ENCODE measurements around the gene DLGAP1. TPM values are rescaled to one million over a fixed set of nuclear protein-coding genes. Genes with fewer than 3 reads are reported as not detected.

DLGAP1 gene
- total RNA-seq, 1 experiment from 2014 or later, result 10.1 TPM

DNA sequence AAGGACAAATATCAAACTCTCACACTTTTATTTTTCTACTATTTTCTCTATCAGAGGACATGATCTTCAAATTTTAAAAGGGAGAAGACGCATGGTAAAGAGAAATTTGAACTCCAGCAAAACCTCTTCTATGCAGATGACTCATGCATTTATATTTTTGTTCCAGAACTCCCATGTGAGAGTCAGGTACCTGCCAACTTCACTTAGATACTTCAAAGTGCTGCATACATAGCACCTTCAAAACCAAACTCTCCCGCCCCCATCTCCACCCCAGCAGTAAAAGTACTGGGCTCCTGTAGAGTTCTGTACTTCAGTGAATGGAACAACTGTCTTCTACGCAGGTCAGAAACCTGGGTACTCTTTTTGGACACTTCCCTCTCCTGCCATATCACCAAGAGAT, 606.8 kb downstream of the DLGAP1 start:
- H3K4me3 ChIP-seq (ENCODE audit: insufficient read depth, low read depth, low read length), result no peak overlapping the region
- H3K27me3 ChIP-seq (ENCODE audit: control insufficient read depth, insufficient read depth, low read length), result no peaks in the 10 kb centered on the region
- no peak for DNase-seq
- H3K36me3 ChIP-seq (replicated peaks; ENCODE audit: control insufficient read depth, insufficient read depth, low read length), result no peaks in the 10 kb centered on the region

DNA sequence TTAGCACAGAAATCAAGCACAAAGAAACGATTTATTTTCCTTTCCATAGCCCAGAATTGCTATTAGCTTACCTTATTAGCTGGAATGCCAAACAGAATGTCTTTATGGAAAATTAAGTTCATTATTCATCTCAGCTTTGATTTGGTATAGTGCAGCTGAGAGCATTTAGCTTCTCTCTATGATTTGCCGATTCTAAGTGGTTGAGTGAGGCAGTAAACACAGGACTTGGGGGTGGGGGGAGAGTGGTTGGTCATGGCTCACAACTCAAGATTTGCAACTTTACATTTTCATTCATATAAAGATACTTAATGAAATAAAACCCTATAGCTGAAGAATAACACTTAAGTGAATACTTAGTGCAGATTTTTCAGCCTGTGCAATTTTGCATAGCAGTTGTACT, 609.9 kb downstream of the DLGAP1 start:
- no peaks in the 10 kb centered on the region for H3K36me3 ChIP-seq (replicated peaks; ENCODE audit: control insufficient read depth, insufficient read depth, low read length)
- no peaks in the 10 kb centered on the region for H3K27me3 ChIP-seq (ENCODE audit: control insufficient read depth, insufficient read depth, low read length)
- DNase-seq, result no peak
- no peak overlapping the region for H3K4me3 ChIP-seq (ENCODE audit: insufficient read depth, low read depth, low read length)

DNA sequence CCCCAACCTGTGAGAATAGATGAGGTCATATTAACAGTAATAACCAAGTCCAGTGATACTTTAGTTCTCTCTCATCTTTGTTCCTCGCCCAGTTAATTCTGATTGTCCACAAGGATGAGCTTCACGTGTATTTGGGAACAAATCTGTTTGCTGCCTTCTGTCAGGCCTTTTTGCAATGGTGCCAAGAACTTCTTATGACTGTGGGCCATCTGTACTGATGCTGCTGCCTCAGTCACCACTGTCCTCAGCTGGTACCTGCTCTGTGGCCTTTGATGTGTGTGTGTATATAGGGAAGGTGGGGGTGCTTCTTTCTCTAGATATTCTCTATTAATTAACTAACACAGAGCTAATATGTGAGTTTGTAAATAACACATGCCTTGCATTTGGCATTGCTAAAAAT, 612.3 kb downstream of the DLGAP1 start:
- Histone ChIP-seq H3K27me3 (ENCODE audit: control insufficient read depth, insufficient read depth, low read length) (no peaks in the 10 kb centered on the region), H3K36me3 (replicated peaks; ENCODE audit: control insufficient read depth, insufficient read depth, low read length) (no peaks in the 10 kb centered on the region), H3K4me3 (ENCODE audit: insufficient read depth, low read depth, low read length) (no peak overlapping the region)
- DNase-seq, result no peak

DNA sequence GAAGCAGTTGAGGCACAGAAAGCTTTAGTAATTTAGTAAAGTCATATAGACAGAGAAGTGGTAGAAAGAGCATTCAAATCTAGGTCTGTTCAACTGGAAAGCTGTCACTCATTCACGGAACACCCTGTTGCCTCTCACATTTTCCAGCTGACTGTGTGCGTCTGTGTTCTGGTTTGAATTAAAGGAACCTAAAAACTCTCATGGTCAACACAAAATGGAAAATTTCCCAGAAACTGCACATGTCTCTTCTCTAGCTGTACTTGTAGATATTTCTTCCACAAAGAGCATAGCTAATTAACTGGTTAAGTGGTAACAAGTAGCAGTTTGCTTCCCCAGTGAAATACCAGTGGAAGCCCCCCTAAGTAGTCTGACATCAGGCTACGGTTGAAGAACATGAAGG, 614.3 kb downstream of the DLGAP1 start:
- H3K36me3 ChIP-seq (replicated peaks; ENCODE audit: control insufficient read depth, insufficient read depth, low read length), result no peaks in the 10 kb centered on the region
- DNase-seq, result no peak
- no peaks in the 10 kb centered on the region for H3K27me3 ChIP-seq (ENCODE audit: control insufficient read depth, insufficient read depth, low read length)
- H3K4me3 ChIP-seq (ENCODE audit: insufficient read depth, low read depth, low read length), result no peak overlapping the region

DNA sequence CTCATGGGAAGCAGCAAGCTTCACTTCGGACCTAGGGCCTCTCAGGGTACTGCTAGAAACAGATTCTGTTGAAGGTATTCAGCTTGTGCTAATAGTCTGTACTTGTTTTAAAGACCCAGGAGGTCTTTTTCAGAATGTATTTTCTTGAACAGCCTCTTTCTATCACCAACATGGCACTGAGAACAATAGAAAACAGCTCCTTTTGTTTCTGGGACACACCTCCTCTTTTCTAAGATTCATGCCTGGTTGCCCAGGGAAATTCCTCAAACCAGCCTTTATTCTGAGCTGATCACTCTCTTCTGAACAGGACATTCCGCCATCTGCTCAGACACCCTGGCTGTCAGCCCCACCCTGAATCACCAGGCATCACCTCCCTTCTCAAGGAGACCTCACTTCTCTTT, 615.5 kb downstream of the DLGAP1 start:
- DNase-seq, result no peak
- H3K4me3 ChIP-seq (ENCODE audit: insufficient read depth, low read depth, low read length), result no peak overlapping the region
- H3K27me3 ChIP-seq (ENCODE audit: control insufficient read depth, insufficient read depth, low read length), result no peaks in the 10 kb centered on the region
- H3K36me3 ChIP-seq (replicated peaks; ENCODE audit: control insufficient read depth, insufficient read depth, low read length), result no peaks in the 10 kb centered on the region

DNA sequence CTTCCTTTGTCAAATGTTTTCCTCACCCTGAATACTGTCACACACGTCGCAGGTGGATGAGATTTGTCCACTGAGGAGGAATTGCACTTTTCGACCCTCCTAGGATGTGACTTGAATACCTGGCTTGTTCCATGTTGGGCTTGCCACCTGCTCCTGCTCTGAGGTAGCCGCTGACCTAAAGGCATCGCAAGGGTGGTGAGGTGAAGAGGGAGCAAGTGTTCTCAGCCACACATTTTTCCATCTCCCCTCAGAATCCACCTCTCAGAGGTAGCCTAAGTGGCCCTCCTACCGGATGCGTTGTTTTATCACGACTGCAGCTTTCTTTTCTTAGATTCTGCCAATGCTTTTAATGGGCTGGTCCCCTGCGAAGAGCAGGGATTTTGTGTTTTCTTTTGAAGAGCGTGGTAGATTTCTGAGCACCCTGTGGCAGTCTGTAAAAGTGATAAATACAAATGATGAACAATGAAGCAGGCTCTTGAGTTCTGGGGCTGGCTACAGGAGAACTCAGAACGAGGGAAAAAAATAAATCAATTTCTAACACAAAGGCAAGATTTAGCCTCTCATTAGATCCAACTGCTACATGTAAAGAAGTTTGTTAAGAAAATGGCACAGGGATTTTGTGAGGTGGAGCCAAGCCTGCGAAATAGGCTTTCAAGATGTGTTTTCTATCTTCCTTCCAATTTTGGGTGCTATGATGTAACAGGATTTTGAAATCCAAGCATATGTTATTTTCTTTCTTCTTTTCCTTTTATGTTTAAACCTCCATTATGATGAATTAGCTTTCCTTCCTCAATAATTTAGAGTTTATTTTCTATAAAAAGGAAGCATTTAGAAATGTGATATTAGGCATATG, 618.4 kb downstream of the DLGAP1 start:
- no peaks in the 10 kb centered on the region for H3K27me3 ChIP-seq (ENCODE audit: control insufficient read depth, insufficient read depth, low read length)
- H3K36me3 ChIP-seq (replicated peaks; ENCODE audit: control insufficient read depth, insufficient read depth, low read length), result no peaks in the 10 kb centered on the region
- DNase-seq, result peak; percentile 28
- no peak overlapping the region for H3K4me3 ChIP-seq (ENCODE audit: insufficient read depth, low read depth, low read length)

DNA sequence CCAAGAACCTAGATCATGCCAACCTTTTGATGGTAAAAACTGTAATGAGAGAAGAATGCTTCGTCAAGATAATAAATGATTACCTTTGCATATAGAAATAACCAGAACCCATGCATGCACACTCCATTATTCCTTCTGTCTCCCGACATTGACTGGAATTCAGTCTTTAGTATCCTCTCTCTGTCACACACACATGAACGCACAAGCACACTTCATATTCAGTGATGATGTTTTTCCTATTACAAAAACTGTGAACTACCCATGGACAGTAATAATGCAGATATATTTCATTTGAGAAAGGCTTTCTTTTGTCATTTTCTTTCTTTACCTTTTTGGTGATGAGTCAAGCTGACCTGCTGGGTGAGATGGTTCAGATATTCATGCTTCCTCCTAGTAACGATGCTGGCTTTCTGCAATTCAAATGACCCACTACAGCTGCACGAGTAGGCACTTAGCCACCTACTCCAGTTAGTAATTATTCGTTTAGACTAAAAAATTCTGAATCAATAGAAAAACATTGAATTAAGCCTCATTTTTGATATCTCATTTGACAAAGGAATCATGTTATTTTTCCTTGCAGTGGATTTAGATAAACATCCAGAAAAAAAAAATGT, 623.0 kb downstream of the DLGAP1 start:
- H3K36me3 ChIP-seq (replicated peaks; ENCODE audit: control insufficient read depth, insufficient read depth, low read length), result no peaks in the 10 kb centered on the region

DNA sequence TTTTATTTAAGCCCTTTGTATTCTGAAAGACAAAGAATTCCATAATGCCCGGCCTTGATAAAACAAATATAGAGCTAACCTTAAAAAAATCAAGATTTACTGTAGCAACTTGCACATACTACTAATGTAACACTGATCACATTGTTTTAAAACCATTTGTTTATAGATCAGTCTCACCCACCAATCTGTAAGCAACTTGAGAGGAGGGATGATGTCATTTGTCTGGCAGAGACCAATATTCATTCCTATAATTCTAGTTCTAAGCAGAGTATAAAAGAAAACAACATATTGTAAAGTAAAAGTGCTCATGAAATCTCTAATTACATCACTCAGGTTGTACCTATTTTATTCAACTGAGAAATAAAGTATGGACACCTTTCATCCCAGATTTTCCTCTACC, 624.5 kb downstream of the DLGAP1 start:
- DNase-seq, result no peak
- Histone ChIP-seq H3K4me3 (ENCODE audit: insufficient read depth, low read depth, low read length) (no peak overlapping the region), H3K27me3 (ENCODE audit: control insufficient read depth, insufficient read depth, low read length) (no peaks in the 10 kb centered on the region), H3K36me3 (replicated peaks; ENCODE audit: control insufficient read depth, insufficient read depth, low read length) (no peaks in the 10 kb centered on the region)

More for the DNA sequence above, 623.0 kb downstream of the DLGAP1 start:
- no peaks in the 10 kb centered on the region for H3K27me3 ChIP-seq (ENCODE audit: control insufficient read depth, insufficient read depth, low read length)
- no peak overlapping the region for H3K4me3 ChIP-seq (ENCODE audit: insufficient read depth, low read depth, low read length)
- peak; percentile 15 for DNase-seq

DNA sequence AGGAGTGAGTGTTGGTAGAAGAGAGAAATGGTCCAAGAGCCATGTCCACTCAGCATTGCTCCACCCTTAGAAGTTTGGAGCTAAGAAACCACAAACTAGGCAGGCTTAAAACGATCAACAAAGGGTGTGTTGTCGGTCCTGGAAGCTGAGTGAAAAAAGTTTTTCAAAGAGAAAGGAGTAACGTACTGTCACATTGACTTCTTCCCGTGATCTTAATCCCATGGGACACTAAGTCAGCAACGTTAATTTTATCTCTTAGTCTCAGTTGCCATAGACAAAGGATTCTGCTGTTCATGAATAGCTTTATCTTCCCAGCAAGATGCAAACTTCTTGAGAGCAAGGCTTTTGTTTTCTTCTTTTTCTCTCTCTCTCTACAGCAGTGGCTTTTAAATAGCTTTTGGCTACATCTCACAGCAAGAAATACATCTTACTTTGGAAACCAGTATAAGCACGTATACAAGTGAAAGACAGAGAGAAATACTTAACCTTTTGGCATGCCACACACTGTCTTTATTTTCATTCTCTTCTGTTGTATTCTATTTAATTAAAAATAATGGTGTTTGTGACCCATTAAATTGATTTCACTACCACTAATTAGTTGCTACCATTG, 627.8 kb downstream of the DLGAP1 start:
- Histone ChIP-seq H3K4me3 (ENCODE audit: insufficient read depth, low read depth, low read length) (no peak overlapping the region), H3K36me3 (replicated peaks; ENCODE audit: control insufficient read depth, insufficient read depth, low read length) (no peaks in the 10 kb centered on the region), H3K27me3 (ENCODE audit: control insufficient read depth, insufficient read depth, low read length) (no peaks in the 10 kb centered on the region)
- DNase-seq, result no peak

DNA sequence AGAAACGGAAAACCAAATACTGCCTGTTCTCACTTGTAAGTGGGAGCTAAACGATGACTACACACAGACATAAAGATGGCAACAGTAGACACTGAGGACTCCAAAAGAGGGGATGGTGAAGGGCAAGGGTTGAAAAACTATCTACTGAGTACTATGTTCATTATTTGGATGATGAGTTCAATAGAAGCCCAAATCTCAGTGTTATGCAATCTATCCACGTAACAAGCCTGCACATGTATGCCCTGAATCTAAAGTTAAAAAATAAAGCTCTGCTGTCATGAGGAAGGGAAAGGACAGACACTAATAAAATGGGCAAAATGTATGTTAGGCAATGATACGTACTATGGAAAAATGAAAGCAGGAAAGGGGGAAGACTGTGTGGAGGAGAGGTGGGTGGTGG, 629.1 kb downstream of the DLGAP1 start:
- DNase-seq, result no peak
- no peaks in the 10 kb centered on the region for H3K27me3 ChIP-seq (ENCODE audit: control insufficient read depth, insufficient read depth, low read length)
- no peaks in the 10 kb centered on the region for H3K36me3 ChIP-seq (replicated peaks; ENCODE audit: control insufficient read depth, insufficient read depth, low read length)
- no peak overlapping the region for H3K4me3 ChIP-seq (ENCODE audit: insufficient read depth, low read depth, low read length)

DNA sequence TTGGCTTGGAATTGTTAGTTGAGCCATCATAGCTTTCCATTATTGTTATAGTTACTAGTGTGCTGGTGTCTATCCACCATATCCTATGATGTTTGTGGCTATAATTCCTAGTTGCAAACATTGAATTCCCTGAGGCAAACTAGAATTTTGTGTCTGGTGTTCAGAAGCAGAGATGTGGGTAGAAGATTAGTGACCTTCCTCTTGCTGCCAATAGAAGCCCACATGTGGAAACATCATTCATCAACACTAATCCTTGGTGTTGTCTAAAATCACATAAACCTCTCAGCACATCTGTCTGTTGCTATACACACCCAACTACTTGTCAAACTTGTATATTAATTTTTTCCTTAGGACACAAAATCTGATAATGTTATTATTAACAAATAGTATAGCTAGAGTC, 631.0 kb downstream of the DLGAP1 start:
- Histone ChIP-seq H3K27me3 (ENCODE audit: control insufficient read depth, insufficient read depth, low read length) (no peaks in the 10 kb centered on the region), H3K36me3 (replicated peaks; ENCODE audit: control insufficient read depth, insufficient read depth, low read length) (no peaks in the 10 kb centered on the region), H3K4me3 (ENCODE audit: insufficient read depth, low read depth, low read length) (no peak overlapping the region)
- DNase-seq, result no peak

DNA sequence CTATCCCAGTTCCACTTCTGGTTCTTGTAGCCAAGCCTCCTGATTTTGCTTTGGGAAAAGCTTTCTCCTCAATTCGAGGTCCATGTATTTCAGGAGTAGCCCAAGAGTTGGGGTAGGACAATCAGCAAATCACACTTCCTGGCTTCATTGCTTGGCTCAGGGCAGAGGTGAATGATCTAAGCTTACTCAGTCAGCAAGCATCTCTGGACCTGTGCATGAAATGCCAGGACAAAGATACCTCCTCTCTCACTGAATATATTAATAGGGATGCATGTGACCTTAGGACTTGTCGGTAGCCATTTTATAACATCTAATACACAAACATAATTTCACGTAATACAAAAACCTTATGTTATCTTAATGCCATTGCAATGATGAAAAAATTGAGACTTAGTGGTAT, 632.0 kb downstream of the DLGAP1 start:
- no peaks in the 10 kb centered on the region for H3K36me3 ChIP-seq (replicated peaks; ENCODE audit: control insufficient read depth, insufficient read depth, low read length)
- no peaks in the 10 kb centered on the region for H3K27me3 ChIP-seq (ENCODE audit: control insufficient read depth, insufficient read depth, low read length)
- no peak overlapping the region for H3K4me3 ChIP-seq (ENCODE audit: insufficient read depth, low read depth, low read length)
- no peak for DNase-seq

DNA sequence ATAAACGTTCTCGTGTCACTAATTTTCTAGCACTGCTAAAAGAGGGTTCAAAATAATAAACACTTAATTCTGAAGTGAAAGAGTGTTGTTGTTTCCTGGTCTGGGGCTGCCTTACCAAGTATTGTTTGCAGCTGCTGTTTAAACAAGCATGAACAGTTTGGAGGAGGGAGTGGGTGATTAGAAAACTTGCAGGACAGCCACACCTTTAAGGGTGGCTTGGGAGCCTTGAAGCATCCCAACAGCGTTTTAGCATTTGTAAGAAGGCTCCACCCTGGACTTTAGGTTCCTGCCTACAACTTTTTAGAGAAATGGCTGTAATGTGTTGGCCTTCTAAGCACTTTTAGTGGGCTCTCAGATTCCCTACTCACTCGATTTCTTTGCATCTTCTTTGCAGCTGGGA, 633.6 kb downstream of the DLGAP1 start:
- H3K4me3 ChIP-seq (ENCODE audit: insufficient read depth, low read depth, low read length), result no peak overlapping the region
- no peaks in the 10 kb centered on the region for H3K36me3 ChIP-seq (replicated peaks; ENCODE audit: control insufficient read depth, insufficient read depth, low read length)
- no peak for DNase-seq
- H3K27me3 ChIP-seq (ENCODE audit: control insufficient read depth, insufficient read depth, low read length), result no peaks in the 10 kb centered on the region

DNA sequence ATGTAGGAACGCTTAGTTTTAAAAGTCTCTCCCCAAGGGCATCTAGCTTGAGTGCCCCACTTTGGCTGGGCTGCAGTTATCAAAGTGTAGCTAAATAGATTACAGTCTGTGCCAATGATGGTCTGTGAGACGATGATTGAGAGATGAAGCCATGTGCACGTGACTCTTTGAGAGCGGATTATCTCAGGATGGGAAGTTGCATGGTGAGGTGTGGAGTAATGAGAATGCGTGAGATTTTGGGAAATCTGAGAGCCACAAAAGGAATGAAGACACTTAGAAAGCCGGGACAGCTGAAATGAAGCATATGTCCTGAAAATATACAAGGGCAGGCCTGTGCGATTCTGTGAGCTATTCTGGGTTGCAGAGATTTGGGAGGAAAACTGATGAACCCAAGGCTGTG, 635.1 kb downstream of the DLGAP1 start:
- H3K27me3 ChIP-seq (ENCODE audit: control insufficient read depth, insufficient read depth, low read length), result no peaks in the 10 kb centered on the region
- DNase-seq, result no peak

More for the DNA sequence above, 635.1 kb downstream of the DLGAP1 start:
- Histone ChIP-seq H3K36me3 (replicated peaks; ENCODE audit: control insufficient read depth, insufficient read depth, low read length) (no peaks in the 10 kb centered on the region), H3K4me3 (ENCODE audit: insufficient read depth, low read depth, low read length) (no peak overlapping the region)

All from H7 (cell line).